Stimulated activated CD4-positive, alpha-beta T cell treated with anti-CD3 and anti-CD28 coated beads, Interleukin-12 subunit alpha, Interleukin-12 subunit beta, amount 100 ng/mL, for 48 hours (primary cell): Measurements from ENCODE around the gene COMMD3.

Experiments
- DNase-seq, 3 donors: peaks; one replicate each; pipeline ENCODE4 v3.0.0-alpha.2; 2020; ENCODE audit warnings: low read depth in 2 of 3, low spot score in 1 of 3

Gene COMMD3

DNA sequence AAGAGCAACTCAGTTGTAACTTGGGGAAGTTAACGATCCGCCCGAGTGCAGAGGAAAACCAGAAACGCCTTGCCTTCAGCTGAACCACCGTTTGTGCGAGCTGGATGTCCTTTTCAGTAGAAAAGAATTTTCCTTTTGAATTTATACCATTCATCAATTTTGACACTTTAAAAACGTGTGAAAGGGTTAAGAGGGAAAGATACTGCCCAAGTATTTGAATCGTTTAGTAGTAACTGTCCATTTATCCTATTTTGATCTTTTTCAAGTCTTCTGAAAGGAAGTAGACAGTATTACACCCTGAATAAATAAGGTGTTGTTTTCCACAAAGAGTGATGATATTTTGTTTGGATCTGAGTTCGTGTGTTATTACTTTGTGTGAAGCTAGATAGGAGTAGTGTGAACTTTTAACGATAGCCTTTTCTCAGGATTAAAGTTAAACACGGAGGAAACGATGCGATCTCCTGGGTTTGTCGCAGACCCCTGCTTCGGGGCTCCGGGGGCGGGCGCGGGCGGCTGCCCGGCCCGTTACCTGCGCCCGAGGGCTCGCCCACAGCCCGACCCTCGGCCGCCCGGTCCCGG is 3.9 kb downstream of the COMMD3 start:
- no peak for DNase-seq

DNA sequence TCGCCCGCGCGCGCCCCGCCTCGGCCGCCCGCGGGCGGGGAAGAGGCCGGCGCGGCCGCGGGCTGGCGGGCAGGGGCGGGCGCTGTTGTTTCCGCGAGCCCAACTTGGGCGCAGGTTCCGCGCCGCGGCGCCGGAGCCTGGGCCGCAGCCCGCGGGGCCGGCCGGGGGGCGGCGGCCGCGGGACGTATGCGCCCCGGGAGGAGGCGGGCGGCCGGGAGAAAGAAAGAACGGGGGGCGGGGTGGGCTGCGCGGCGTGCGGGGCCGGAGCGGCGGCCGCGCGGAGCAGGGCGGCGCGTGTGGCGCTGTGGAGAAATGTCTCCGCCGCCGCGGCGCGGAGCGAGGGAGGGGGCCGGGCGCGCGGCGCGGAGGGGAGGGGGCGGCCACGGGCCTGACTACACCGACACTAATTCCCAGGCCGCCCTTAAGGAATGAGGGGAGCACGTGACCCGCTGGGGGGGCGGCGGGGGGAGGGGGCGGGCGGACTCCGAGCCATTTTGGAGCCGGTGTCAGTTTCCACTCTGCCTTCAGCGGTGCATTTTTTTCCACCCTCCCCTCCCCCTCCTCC is 4.5 kb downstream of the COMMD3 start, which contains the start of gene BMI1:
Gene BMI1 (plus strand): TSS at position 509 of the 565 bp plus-strand sequence. CDS start 5,351 bp downstream, outside the sequence.
- peak in 1 of 3 donors; percentile 60 for DNase-seq

DNA sequence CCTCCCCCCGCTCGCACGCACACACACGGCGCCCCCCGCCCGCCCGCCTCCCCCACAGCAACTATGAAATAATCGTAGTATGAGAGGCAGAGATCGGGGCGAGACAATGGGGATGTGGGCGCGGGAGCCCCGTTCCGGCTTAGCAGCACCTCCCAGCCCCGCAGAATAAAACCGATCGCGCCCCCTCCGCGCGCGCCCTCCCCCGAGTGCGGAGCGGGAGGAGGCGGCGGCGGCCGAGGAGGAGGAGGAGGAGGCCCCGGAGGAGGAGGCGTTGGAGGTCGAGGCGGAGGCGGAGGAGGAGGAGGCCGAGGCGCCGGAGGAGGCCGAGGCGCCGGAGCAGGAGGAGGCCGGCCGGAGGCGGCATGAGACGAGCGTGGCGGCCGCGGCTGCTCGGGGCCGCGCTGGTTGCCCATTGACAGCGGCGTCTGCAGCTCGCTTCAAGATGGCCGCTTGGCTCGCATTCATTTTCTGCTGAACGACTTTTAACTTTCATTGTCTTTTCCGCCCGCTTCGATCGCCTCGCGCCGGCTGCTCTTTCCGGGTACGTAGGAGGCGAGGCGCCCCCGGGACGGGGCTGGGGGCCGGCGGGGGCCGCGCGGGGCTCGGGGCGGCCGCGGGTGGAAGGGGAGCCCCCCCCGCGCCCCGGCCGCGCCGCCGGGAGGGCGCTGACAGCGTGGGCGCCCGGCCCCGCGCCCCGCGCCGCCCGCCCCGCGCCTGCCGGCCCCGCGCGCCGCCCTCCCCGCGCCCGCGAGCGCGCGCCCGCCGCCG is 5.2 kb downstream of the COMMD3 start:
- DNase-seq = peak in 1 of 3 donors; percentile 47

DNA sequence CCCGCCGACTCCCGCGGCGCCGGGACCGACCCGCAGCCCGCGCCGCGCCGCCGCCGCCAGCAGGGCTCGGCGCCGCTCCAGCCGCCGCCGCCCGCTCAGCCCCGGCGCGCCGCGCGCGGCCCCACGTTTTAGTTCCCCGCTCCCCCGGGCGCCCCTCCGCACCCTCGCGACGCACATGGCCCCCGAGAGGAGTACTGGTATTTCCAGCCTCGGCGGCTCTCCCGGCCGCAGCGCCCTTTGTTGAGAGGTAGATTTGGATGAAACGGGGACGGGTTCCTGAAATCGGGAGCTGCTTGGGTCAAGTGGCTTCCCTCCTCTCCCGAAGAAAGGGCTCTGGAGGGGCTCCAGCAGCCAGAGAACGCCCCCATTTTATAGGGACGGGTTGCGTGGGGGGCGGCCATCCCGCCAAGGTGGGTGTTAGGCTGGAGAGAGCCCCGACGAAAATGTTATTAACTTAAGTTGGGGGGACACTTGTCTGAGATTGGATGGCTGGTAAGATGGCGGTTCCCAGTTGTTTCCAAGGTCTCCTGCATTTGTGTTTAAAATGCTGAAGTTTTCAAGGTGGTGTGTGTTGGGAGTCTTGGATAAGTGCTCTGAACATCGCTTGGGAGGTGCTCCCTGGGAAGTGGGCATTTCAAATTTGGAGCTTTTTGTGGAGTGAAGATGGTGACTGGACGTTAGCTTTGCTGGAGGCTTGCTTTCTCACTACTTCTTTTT is 5.9 kb downstream of the COMMD3 start:
- DNase-seq = no peak

DNA sequence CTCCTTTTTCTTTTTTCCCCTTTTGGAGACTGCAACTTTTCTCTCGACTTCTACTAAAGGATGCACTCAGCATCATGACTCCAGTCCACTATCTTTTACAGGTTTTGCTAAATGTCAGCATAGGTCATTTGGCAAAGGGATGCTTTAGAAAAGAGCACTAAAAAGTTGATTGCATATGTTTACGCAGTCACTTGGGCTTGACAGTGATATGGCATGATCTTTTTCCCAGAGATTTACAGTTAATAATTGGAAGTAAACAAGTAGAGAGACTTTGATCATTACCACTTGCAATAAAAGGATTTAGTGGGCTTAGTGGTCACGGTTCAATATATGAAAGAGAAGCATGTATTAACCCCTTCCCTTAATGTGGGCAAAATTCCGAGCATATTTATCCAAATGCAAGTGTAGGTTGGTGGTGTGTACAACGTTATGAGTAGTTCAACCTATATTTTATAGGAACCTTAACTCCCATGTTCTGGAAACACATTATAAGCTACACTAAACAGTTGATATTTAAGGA is 6.5 kb downstream of the COMMD3 start:
- DNase-seq = no peak

DNA sequence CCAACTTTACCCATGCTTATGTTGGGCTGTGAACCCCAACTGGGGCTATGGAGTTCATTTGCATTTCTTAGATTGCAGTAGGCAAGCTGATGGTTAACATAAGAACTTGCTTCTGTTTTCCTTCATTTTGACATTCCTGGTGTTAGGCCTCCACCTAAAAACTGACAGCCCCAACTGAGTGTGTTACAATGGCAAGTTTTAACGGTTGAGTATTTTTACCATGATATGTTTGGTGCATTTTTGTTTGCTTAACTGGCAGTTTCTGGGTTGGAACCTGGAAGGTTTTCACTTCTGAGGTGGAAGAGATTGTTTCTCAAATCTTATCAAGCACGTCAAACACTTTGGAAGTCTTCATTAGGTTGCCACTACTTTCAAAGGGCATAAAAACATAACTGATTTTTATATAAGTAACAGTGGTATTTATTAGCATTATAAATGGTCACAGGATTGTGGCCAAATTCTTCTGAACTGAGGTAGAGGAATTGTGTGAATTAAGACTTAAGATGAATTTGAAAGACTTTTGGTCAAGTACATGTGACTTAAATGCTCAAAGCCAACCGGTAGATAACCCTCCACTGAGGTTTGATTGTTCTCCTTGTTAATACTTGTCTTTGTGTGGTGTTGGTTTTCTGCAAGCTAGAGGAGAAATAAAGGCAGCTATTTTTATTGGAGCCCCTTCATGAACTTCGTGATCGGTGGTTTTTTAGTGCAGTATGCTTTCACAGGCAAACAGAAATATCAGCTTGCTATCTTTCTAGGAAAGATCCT is 7.5 kb downstream of the COMMD3 start:
- no peak for DNase-seq

DNA sequence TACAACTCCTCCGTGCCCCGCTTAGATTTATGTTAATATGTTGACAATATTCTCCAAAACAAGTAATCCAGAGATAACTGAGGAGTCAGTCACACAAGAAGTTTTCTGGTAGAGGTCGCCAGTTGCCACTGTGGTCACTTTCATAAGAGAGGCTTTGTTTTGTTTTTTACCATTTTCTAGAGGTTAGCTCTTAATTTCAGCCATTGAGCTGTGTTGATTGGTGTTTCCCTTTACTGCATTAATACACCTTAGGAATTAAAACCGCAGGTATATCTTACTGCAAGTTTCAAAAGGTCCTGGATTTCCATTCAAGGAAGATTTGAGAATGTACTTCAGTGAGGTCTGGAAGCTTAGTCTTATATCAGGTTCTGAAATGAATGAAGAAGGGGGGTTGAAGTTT is 8.2 kb downstream of the COMMD3 start:
- DNase-seq = no peak

DNA sequence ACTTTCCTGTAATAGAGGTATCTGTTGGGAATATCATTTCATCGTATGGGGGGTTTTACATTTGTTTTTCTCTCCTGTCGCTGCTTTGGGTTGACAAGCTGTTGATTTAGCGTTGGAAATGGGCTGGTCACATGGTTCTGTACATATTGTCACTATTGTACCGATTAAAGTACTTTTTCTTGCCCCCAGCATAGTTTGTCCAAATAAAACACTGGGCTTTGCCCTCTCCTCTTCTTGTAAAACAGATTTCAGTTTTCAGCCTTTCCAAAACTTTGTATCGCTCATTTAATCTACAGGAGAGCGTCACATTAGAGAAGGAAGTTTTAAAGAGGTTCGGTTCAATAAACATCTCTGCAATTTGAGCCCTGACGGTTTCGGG is 8.7 kb downstream of the COMMD3 start:
- no peak for DNase-seq

DNA sequence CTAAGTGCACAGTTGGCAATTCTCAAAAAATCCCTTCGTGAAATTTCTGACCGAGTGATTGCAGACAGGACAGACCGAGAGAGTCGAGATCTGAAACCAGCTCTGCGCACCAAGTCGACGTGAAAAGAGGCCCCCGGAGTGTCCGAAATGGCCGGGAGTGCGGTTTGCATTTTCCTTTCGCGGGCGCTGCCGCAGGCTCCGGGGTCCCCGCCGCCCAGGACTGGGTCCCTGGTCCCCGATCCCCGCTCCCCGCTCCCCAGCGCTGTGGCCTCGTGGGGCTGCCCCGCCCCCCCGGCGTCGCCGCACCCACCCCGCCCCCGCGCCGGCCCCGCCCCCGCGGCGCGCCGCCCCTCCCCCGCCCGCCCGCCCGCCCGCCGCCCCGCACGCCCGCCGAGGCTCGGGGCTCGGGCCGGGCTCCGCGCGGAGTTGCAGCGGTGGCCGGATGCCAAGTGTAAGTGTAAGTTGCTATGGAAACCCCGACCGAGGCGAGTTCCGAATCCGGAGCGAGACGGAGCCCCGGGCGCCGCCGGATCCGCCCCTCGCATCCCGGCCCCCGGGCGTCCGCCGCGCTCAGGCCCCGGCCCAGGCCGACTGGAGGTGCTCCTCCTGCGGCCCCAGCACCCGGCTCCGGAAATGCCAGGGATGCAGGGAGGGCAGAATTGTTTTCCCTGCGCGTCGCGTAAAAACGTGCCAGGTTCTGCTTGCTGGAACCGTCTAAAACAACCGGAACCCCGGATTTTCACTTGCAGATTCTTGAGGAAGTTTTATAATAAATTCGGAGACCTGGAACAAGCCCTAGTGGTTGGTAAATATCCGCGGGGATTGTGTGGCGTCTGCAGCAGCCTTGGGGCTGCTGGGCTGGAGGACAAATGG is 9.3 kb downstream of the COMMD3 start:
- DNase-seq = peak in 1 of 3 donors; percentile 57

DNA sequence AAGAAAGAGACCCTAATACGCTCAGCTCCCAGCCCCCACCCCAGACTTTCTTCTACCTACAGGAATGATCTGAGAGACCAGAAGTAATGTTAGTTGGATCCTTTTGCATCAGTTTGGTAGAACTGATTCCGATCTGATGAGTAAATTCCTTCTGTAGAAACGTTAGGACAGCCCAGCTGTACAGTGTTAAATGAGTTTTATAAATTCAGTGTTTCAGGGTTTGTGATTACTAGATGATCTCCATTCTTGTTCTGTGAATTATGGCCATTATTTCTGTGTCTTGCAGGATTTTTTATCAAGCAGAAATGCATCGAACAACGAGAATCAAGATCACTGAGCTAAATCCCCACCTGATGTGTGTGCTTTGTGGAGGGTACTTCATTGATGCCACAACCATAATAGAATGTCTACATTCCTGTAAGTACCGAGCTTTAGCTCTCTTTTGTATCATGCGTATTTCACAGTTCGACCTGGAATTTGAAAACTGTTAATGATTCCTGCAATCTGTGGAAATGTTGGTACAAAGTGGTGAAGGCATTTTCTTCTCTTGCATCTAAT is 10.0 kb downstream of the COMMD3 start:
- DNase-seq = no peak

DNA sequence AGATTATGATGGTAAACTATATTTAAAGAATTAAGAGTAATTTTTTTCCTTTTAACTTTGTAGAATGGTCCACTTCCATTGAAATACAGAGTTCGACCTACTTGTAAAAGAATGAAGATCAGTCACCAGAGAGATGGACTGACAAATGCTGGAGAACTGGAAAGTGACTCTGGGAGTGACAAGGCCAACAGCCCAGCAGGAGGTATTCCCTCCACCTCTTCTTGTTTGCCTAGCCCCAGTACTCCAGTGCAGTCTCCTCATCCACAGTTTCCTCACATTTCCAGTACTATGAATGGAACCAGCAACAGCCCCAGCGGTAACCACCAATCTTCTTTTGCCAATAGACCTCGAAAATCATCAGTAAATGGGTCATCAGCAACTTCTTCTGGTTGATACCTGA is 13.0 kb downstream of the COMMD3 start:
- no peak for DNase-seq

DNA sequence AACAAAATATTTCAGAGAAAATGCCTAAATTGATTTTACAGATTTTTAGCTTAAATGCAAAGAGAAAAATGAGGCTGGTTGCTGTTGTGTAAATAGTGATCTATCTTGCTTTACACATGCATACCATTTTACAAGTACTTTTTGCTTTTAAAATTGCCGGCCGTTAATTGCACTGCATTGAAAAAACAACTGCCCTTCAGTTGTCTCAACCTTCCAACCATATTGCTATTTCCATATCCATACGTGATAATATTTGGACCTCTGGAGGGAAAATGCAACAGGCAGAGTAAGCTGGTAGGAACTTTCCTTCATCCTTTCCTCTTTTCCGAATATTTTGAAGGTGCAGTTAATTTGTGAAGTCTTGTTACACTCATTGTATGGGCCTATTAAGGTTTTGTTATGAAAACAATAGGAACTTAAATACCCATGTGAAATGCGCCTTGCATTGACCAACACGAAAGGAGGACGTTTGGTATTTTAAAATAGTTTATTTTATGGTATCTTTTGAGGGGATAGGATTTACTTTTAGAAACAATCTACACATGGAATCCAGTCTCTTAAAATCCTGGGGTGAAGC is 16.0 kb downstream of the COMMD3 start:
- DNase-seq = no peak

DNA sequence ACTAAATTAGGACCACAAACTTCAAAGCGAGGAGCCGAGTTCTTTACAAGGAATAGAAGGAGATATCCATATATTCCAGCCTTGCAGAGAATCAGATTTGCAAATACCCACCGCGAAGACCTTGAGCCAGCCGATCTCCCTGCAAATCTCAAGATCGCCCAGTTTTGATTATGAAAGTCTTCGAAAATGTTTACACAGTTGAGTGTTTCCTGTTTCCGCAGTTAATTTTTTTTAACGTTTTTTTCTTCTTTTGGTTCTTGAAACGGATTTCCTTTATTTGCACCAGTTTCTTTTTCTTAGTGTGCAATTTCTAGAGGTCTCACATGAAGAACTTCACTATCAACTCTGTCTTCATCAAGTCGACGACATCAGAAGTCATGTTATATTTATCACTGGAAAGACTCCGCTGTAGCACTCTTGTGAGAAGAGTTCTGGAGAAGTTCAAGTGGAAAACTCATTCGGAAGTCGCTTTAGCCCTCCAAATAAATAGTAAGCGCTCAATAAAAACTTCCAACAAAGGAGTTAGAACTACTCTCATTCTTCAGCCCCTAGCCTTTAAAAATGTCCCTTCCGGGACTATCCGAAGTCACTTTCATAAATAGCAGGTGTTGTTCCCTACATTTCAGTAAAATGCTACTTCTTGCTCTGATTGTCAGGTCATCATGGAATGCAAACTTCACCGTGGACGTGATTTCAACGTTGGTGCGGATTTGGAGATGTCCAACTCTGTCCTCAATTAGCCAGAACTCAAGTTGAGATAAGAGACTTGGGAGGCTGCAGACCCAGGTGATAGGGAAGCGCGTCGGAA is 17.2 kb downstream of the COMMD3 start:
- no peak for DNase-seq

DNA sequence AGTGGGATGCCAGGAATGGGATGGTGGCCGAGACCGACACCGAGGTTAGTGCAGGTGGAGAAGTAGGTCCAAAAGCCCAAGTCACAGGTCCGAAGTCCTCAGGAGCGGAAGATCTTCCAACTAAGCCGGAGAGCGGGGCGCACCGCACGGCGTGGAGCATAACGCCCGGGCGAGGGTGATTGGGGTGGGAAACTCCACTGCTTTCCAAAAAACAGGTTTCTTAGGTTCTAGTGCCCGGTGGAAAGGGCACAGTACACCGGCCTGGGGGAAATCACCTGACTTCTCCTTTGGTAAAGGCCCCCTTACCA is 17.7 kb downstream of the COMMD3 start:
- DNase-seq = no peak

DNA sequence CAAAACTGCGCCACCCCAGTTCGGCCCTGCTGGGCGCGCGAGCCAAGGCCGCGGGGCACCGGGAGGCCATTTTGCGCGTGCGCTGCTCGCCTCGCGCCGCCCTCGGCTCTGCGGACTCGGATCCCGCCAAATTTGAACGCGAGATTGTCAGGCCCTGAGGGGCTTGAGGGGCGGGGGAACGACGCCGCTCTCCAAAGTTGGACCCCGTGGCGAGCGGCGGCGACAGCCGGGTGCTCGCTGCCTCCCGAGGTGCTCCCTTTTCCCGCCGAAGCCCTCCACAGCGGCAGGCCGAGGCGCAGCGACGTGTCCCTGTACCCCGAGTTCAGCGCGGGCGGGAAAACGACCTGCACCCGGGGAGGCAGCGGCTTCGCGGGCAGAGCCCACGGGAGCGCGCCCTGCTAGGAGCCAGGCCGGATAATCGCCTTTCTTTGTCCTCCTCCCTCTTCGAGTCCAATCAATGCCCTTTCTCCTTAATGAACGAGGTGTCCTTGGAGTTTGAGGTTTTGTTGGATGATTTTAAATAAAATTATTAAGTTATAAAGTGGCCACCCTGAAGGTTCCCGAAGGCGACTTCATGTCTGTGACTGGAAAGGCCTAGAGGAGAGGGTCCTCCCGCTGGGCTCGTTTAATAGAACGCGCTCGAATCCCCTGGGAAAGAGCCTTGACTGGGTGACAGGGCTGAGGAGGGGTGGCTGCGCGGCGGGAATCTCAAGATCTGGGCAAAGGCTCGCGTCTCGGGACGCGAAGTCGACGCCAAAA is 18.4 kb downstream of the COMMD3 start:
- no peak for DNase-seq

DNA sequence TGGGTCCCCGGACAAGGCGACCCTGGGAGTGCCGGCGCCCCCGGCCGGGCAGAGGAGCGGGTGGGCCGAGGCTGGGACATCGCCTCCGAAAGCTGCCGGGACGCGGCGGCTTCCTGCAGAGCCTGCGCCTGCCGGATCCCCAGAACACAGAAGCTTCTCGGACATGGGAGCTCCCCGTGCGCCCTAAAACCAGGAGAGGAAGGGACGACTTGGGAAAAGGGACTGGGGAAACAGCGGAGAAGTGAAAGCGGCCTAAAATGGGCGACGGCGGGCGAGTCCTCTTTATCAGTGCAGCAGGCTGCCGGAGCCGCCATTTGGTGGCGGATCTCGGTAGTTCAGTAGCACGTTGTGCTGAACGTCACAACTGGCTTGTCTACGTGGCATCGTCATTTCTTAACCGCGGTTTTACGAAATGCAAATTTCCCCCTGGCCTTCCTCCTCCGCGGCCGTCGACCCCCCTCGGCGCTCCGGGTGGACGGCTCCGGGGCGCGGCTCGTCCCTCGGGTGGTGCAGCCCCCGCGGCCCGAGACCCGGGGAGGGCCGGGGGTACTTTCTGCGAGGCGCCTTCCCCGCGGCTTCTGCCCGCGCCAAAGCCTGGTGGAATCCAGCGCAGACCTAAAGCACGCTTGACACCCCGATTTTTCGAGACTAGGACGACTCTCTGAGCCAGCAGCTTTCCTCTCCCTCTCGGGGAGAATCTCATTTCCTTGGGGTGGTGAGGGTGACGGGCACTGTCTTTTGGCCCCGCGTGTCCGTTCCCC is 19.2 kb downstream of the COMMD3 start:
- no peak for DNase-seq
